Measurements from ENCODE around the gene GTF2F1.

The GTF2F1 gene

GRCh38 chr19:6378486-6378885, 14.5 kb downstream of the GTF2F1 start:
- peaks cover 11% of the 10 kb centered on the region for H3K36me3 ChIP-seq (ENCODE audit: low read length)
- H3K27me3 ChIP-seq (ENCODE audit: low read length) = no peaks in the 10 kb centered on the region

GRCh38 chr19:6378041-6378440, 14.9 kb downstream of the GTF2F1 start:
- no peak overlapping the region for H2AFZ ChIP-seq (ENCODE audit: low read depth, low read length, severe bottlenecking)
- H3K79me2 ChIP-seq (ENCODE audit: insufficient read depth, low read length) = no peaks in the 10 kb centered on the region
- no peaks in the 10 kb centered on the region for H3K27me3 ChIP-seq (ENCODE audit: low read length)
- no peak for TF ChIP-seq EZH2phosphoT487 (conservative IDR thresholded peaks at IDR 0.05; ENCODE audit: low read length)
- TF ChIP-seq CTCF (IDR thresholded peaks at IDR 0.05; ENCODE audit: insufficient read depth, low read length, poor library complexity, severe bottlenecking) = no peak
- H3K9me2 ChIP-seq (replicated peaks; ENCODE audit: insufficient read depth, low read length) = no peaks in the 10 kb centered on the region
- no peak overlapping the region for H3K4me2 ChIP-seq (ENCODE audit: low read depth, low read length, poor library complexity, severe bottlenecking)
- no peak overlapping the region for H3K27ac ChIP-seq (ENCODE audit: low read depth, low read length)
- no peaks in the 10 kb centered on the region for H3F3A ChIP-seq (ENCODE audit: insufficient read depth)
- H3K36me3 ChIP-seq (ENCODE audit: low read length) = peaks cover 11% of the 10 kb centered on the region
- H4K20me1 ChIP-seq (ENCODE audit: low read depth, low read length) = no peaks in the 10 kb centered on the region
- no peaks in the 10 kb centered on the region for H3K9me3 ChIP-seq (ENCODE audit: insufficient read depth, low read length)
- H3K4me3 ChIP-seq (ENCODE audit: insufficient read depth, low read length, poor library complexity, severe bottlenecking) = no peak overlapping the region
- H3K9ac ChIP-seq (ENCODE audit: low read length) = no peak overlapping the region

More at GRCh38 chr19:6378486-6378885, 14.5 kb downstream of the GTF2F1 start:
- H3K9me3 ChIP-seq (ENCODE audit: insufficient read depth, low read length) = no peaks in the 10 kb centered on the region
- H3K27ac ChIP-seq (ENCODE audit: low read depth, low read length) = no peak overlapping the region
- no peaks in the 10 kb centered on the region for H3K79me2 ChIP-seq (ENCODE audit: insufficient read depth, low read length)
- no peak overlapping the region for H3K4me3 ChIP-seq (ENCODE audit: insufficient read depth, low read length, poor library complexity, severe bottlenecking)
- no peaks in the 10 kb centered on the region for H4K20me1 ChIP-seq (ENCODE audit: low read depth, low read length)
- no peaks in the 10 kb centered on the region for H3K9me2 ChIP-seq (replicated peaks; ENCODE audit: insufficient read depth, low read length)
- H3K4me2 ChIP-seq (ENCODE audit: low read depth, low read length, poor library complexity, severe bottlenecking) = no peak overlapping the region
- TF ChIP-seq EZH2phosphoT487 (conservative IDR thresholded peaks at IDR 0.05; ENCODE audit: low read length) (no peak), CTCF (IDR thresholded peaks at IDR 0.05; ENCODE audit: insufficient read depth, low read length, poor library complexity, severe bottlenecking) (no peak)
- H2AFZ ChIP-seq (ENCODE audit: low read depth, low read length, severe bottlenecking) = no peak overlapping the region
- H3K9ac ChIP-seq (ENCODE audit: low read length) = no peak overlapping the region
- no peaks in the 10 kb centered on the region for H3F3A ChIP-seq (ENCODE audit: insufficient read depth)

- peaks cover 11% of the 10 kb centered on the region for H3K36me3 ChIP-seq (ENCODE audit: low read length)
- no peak overlapping the region for H2AFZ ChIP-seq (ENCODE audit: low read depth, low read length, severe bottlenecking)
- no peak overlapping the region for H3K9ac ChIP-seq (ENCODE audit: low read length)
Observed at GRCh38 chr19:6376512-6377190, 16.3 kb downstream of the GTF2F1 start.

More at GRCh38 chr19:6376512-6377190, 16.3 kb downstream of the GTF2F1 start:
- Histone ChIP-seq H3K27ac (ENCODE audit: low read depth, low read length) (no peak overlapping the region), H3F3A (ENCODE audit: insufficient read depth) (peaks cover 4% of the 10 kb centered on the region), H3K9me2 (replicated peaks; ENCODE audit: insufficient read depth, low read length) (no peaks in the 10 kb centered on the region), H3K79me2 (ENCODE audit: insufficient read depth, low read length) (no peaks in the 10 kb centered on the region), H4K20me1 (ENCODE audit: low read depth, low read length) (no peaks in the 10 kb centered on the region), H3K9me3 (ENCODE audit: insufficient read depth, low read length) (no peaks in the 10 kb centered on the region), H3K4me3 (ENCODE audit: insufficient read depth, low read length, poor library complexity, severe bottlenecking) (no peak overlapping the region), H3K4me2 (ENCODE audit: low read depth, low read length, poor library complexity, severe bottlenecking) (no peak overlapping the region), H3K27me3 (ENCODE audit: low read length) (no peaks in the 10 kb centered on the region)
- TF ChIP-seq CTCF (IDR thresholded peaks at IDR 0.05; ENCODE audit: insufficient read depth, low read length, poor library complexity, severe bottlenecking) (no peak), EZH2phosphoT487 (conservative IDR thresholded peaks at IDR 0.05; ENCODE audit: low read length) (no peak)

Data from SU-DHL-6 (cell line).